ENCODE results near the gene SERTAD4. TPM values are rescaled to one million over a fixed set of nuclear protein-coding genes. Genes with fewer than 3 reads are reported as not detected.

Gene SERTAD4
- polyA plus RNA-seq, 1 donor from 2014 or later, result 41.4 TPM

Other genes starting within 250 kb of the SERTAD4 start
- 4.4 and 5.3 TPM in 2 replicates for gene HHAT, start 96.1 kb downstream of the SERTAD4 start, polyA plus RNA-seq

All from neural cell (in vitro differentiated cells).